HG02759 (cell line): ENCODE data around the gene OCIAD2.
"Not testable (repeated sequence)": the region's sequence is repeated elsewhere in the genome, so short reads cannot be mapped to it uniquely, and the experiment has no call there.

ENCODE experiments used
- ATAC-seq: cut with Tn5 transposase; IDR thresholded peaks from one replicate; pipeline ENCODE4 v1.9.1; 2021; ENCODE audit warnings: mild to moderate bottlenecking, moderate library complexity; ENCODE audit not compliant: unreplicated experiment

OCIAD2 gene

GRCh38 chr4:48907706-48908477, 1.3 kb upstream of the OCIAD2 start:
- ATAC-seq = no peak

DNA sequence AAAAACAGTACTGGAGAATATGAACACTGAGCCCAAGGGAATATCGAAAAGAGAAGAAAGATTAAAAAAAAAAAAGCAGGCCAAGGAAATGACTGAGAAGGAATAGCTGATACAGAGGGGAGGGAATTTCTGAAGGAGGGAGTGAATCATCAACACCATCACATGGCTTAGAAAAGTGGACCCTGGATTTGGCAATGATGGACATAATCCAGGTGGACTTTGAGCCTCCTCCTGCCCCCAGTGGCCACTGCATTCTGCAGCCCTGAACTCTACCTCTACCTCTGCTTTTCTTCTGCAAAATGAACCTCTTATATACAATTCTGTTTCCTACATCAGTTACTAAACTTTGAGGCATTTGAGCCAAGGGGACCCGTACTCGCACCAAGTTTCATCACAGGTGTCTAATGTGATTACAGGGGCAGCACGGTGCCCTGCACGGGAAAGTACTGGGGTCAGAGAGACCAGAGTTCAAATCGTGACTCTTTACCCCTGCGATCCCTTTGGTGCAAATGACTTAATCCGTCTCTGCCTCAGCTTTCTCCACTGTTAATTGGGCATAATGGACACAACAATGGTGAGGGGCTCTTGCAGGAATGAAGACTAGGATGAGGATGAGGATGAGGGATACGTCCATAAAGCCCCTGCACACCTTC, 1.1 kb downstream of the OCIAD2 start:
- no peak for ATAC-seq

- no peak for ATAC-seq
These were observed 1.9 kb downstream of the OCIAD2 start for GRCh38 chr4:48904541-48905142.

DNA sequence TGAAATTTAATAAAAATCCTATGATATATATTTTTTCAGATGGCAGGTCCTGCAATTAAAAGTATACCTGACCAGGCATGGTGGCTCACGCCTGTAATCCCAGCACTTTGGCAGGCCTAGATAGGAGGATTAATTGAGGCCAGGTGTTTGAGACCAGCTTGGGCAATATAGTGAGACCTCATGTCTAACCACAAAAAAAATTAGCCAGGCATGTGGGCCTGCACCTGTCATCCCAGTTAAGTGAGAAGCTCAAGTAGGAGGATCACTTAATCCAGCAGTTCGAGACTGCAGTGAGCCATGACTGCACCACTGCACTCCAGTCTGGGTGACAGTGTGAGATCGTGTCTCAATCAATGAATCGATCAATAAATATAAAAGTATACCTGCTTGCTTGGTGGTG, 2.5 kb downstream of the OCIAD2 start:
- no peak for ATAC-seq

- ATAC-seq = no peak
These were observed 4.3 kb downstream of the OCIAD2 start for GRCh38 chr4:48902266-48902665.

- no peak for ATAC-seq
These were observed 5.4 kb downstream of the OCIAD2 start for GRCh38 chr4:48901196-48901595.

- no peak for ATAC-seq
These were observed 6.6 kb downstream of the OCIAD2 start for GRCh38 chr4:48899950-48900349.

- no peak for ATAC-seq
These were observed 7.2 kb downstream of the OCIAD2 start for GRCh38 chr4:48899432-48899749.

DNA sequence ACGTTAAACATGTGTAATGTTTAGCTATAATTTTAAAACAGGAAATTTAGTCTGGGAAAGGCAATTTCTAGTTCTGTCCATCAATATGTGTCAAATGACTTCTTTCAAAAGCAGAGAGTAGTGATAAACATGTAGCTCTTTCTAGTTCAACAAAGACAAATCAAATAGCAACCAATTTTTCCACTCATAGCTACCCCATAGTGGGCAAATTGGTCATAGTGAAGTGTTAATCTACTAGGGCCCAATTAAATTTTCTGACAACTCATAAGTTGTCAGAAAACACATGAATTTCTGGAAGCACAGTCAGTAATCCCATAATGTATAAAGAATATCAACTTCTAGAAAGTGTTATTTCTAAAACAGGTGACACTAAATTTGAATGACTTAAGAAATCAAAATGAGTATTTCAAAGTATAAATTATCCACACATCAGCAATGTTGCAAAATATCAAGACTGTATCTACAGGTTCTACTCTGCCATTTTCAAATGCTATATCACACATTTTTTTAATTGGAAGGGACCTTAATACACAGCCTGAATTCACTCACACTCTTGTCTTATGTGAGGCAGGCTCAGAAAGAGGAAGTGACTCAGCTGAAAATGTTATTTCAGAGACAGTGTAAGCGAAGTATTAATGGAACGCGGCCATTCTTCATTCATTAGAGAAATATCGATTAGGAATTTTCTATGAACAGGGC, 7.7 kb downstream of the OCIAD2 start:
- ATAC-seq = peak; percentile 74

DNA sequence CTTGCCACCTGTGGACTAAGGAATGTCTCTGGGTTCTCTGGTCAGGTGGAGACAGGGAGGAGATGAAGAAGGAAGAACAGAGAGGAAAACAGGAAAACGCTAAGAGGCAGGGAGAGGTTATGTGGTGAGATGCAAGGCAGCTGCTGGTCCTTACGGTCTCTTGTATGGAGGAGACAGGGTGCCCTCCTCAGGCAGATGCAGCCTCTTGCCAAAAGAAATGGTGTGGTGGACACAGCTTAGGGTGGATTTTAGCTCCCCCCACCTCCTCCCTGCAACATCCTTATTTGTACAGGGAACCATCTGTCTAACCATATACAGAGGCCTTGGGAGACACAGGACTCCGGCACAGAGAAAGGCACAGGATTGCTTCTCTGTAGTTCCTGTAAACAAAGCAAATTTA, 9.7 kb downstream of the OCIAD2 start:
- ATAC-seq = no peak

GRCh38 chr4:48891028-48891619, 15.4 kb downstream of the OCIAD2 start:
- no peak for ATAC-seq

DNA sequence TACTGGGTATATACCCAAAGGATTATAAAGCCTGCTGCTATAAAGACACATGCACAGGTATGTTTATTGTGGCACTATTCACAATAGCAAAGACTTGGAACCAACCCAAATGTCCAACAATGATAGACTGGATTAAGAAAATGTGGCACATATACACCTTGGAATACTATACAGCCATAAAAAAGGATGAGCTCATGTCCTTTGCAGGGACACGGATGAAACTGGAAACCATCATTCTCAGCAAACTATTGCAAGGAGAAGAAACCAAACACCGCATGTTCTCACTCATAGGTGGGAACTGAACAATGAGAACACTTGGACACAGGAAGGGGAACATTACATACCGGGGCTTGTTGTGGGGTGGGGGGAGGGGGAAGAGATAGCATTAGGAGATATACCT, 16.8 kb downstream of the OCIAD2 start:
- not testable (repeated sequence) for ATAC-seq

DNA sequence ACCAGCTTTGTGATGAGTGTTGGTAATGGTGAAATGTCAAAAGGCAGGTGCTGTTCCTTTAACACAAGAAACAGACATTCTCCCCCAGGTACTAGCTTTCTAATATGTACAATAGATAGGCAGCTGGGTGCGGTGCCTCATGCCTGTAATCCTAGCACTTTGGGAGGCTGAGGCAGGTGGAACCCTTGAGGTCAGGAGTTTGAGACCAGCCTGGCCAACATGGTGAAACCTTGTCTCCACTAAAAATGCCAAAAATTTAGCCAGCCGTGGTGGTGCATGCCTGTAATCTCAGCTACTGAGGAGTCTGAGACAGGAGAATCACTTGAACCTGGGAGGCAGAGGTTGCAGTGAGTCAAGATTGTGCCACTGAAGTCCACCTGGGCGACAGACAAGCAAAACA, 24.9 kb downstream of the OCIAD2 start:
- not testable (repeated sequence) for ATAC-seq

DNA sequence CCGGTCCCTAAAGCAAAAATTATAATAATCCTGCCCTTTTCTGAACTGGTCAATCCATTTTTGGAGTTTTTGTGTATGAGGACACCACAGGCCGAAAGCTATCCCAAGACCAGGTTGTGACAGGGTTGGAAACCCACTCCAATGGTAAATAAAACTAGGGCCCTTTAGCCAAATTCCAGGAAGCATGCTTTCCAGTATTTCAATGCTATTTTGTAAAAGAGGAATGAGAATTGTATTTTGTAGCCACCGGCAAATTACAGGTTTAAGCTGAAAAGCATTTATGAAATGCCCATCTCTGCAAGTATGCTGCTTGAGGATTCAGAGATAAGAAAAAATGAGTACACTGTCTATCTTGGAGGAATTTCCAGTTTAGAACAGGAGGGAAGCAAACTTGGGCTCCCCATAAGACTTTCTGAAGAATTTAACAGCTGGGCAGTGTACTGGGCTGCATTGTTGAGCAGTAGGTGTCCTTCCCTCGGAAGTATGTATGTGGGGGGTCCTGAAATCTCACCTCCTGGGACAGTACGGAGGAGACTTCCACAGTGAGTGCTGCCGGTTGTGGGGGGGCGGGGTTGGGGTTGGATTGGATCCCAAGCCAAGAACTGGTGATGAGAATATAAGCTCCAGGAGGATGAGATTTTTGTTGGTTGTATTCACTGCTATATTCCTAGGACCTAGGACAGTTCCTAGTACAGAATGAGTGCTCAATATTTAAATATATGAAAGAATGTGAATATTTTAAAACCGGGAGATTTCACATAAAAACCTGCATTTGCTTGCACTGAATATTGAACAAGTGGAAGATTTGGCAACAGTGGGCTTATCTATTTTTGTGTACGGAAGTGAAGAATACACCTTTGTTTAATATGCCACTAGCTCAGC, 26.8 kb downstream of the OCIAD2 start:
- no peak for ATAC-seq

DNA sequence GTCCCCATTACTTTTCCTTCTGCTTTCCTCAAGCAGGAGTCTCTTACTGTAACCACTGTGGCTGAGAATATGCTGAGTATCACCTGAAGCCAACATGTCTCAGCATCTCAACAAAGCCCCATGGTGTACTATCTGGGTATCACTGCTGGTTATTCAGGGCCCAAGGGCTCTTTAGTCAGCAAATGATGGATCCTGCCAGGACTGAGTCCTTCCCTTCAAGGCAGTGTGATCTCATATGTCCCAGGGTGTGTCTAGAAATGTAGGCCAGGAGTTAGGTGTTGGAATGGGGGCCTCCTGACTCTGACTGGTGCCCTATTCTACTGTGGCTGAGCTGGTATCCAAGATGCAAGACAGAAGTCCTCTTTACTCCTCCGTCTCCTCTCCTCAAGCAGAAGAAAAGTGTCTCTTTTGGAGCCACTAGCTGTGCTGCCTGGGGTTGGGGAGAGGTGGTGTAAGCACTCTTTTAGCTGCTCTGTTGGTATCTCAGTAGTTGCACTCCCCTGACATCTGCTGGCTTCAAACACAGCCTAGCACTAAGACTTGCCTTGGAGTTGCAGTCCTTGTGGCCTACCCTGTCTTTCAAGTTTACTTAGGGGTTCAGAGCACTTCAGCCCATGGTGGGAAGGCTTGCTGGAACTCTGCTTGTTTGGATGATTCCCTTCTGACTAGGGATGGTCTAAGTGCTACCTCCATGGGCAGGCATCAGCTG, 28.6 kb downstream of the OCIAD2 start:
- ATAC-seq = no peak

DNA sequence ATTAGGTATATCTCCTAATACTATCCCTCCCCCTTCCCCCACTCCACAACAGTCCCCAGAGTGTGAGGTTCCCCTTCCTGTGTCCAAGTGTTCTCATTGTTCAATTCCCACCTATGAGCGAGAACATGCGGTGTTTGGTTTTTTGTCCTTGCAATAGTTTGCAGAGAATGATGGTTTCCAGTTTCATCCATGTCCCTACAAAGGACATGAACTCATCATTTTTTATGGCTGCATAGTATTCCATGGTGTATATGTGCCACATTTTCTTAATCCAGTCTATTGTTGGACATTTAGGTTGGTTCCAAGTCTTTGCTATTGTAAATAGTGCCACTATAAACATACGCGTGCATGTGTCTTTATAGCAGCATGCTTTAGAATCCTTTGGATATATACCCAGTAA, 41.9 kb downstream of the OCIAD2 start:
- not testable (repeated sequence) for ATAC-seq

GRCh38 chr4:48863728-48864127, 42.8 kb downstream of the OCIAD2 start:
- no peak for ATAC-seq

GRCh38 chr4:48862661-48863060, 43.9 kb downstream of the OCIAD2 start:
- ATAC-seq = no peak

- no peak for ATAC-seq
These were observed 44.5 kb downstream of the OCIAD2 start for GRCh38 chr4:48862038-48862437.

DNA sequence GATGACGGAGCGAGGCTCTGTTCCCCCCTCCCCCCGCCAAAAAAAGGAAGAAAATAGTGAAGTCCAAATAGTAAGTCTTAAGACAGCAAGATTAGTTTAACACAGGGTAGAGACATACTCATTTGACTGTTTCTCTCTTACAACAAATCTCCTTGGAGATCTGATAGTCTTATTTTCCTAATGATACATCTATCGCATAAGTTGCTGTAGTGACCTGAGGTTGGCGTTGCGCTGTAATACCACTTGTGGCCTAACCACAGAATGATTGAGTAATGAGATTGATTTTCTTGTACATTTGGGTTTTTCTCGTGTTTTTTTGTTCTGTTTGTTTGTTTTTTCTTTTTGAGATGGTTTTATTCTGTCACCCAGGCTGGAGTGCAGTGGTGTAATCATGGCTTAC, 48.4 kb downstream of the OCIAD2 start:
- no peak for ATAC-seq
